Measurements from ENCODE around the gene ESPL1.

ESPL1 gene

DNA sequence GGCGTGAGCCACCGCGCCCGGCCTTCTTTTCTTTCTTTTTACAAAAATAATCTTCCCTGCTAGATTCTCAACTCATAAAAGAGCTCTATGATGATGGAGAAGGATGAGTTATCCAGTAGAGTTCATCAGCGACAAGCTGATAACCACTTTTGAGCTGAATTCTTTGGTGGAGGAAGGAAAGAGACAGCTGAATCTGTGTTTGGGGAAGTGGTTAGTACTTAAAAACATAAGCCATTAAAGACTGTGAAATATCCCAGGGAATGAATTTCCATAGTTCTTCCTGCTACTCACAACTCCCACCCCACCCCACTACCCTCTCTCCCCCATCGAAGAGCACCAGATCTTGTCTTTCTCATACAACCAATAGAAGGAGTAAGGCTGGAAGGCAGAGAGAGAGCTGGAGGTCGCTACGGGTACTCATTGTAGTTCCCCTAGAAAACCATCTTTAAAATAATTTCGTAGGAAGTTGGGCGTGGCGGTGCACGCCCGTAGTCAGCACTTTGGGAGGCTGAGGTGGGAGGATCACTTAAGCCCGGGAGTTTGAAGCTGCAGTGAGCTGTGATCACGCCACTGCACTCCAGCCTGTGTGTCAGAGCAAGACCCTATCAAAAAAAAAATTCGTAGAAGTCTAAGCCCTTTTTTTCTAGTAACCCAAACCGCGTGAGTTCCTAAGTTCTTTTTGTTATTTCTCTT is 647 bp upstream of the ESPL1 start:
- H3K27ac ChIP-seq (ENCODE audit: low read depth, low read length): no peak overlapping the region
- H3K27me3 ChIP-seq (ENCODE audit: control insufficient read depth, insufficient read depth, low read length): no peaks in the 10 kb centered on the region
- H3K4me3 ChIP-seq (ENCODE audit: low read depth, low read length): peak overlapping the region; percentile 96
- H3K4me1 ChIP-seq (ENCODE audit: control insufficient read depth, insufficient read depth, low read length): peaks cover 4% of the 10 kb centered on the region; the same call in 1 of the 2 replicates
- H3K9ac ChIP-seq (ENCODE audit: low read length): no peak overlapping the region
- H3K9me3 ChIP-seq (ENCODE audit: control insufficient read depth, insufficient read depth, low read depth, low read length): no peaks in the 10 kb centered on the region
- H3K36me3 ChIP-seq (ENCODE audit: control insufficient read depth, insufficient read depth, low read length): peaks cover 25% of the 10 kb centered on the region

DNA sequence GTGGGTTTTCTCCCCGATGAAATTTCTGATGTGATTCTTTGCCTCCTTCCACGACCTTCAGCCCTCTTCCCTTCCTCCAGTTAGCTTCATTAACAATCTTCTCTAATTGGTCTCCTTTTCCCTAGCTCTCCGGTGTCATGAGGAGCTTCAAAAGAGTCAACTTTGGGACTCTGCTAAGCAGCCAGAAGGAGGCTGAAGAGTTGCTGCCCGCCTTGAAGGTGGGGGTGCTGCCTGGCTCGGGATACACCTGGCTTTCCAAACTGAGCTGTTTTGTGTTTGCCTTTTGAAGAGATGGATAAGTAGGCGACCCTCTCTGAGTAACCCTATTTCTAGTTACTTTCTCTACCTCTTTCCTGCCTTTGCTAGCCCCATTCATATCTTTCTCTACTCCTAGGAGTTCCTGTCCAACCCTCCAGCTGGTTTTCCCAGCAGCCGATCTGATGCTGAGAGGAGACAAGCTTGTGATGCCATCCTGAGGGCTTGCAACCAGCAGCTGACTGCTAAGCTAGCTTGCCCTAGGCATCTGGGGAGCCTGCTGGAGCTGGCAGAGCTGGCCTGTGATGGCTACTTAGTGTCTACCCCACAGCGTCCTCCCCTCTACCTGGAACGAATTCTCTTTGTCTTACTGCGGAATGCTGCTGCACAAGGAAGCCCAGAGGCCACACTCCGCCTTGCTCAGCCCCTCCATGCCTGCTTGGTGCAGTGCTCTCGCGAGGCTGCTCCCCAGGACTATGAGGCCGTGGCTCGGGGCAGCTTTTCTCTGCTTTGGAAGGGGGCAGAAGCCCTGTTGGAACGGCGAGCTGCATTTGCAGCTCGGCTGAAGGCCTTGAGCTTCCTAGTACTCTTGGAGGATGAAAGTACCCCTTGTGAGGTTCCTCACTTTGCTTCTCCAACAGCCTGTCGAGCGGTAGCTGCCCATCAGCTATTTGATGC is 797 bp downstream of the ESPL1 start:
- Histone ChIP-seq H3K36me3 (ENCODE audit: control insufficient read depth, insufficient read depth, low read length) (peaks cover 30% of the 10 kb centered on the region), H3K4me1 (ENCODE audit: control insufficient read depth, insufficient read depth, low read length) (peaks cover 4% of the 10 kb centered on the region; the same call in 1 of the 2 replicates), H3K4me3 (ENCODE audit: low read depth, low read length) (peak overlapping the region; percentile 96), H3K9ac (ENCODE audit: low read length) (peak overlapping the region; percentile 86), H3K27ac (ENCODE audit: low read depth, low read length) (no peak overlapping the region), H3K27me3 (ENCODE audit: control insufficient read depth, insufficient read depth, low read length) (no peaks in the 10 kb centered on the region), H3K9me3 (ENCODE audit: control insufficient read depth, insufficient read depth, low read depth, low read length) (no peaks in the 10 kb centered on the region)

DNA sequence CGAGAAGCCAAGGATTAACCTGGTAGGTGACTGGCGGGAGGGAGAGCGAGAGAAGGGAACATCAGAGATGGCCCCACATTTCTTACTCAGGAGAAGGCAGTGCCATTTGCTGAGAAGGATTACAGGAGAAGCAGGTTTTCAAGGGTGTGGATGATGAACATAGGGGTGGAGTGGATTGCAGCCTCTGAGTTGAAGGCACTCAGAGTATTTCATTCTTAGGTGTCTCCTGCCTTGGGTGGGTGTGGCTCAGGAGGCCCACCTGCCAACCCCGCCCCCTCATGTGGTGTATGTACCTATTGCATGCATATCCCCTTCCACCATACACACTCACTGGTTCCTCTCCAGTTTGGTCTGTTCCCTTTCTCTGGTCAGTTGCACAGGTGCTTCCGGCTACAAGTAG is 6.3 kb downstream of the ESPL1 start:
- Histone ChIP-seq H3K9me3 (ENCODE audit: control insufficient read depth, insufficient read depth, low read depth, low read length) (no peaks in the 10 kb centered on the region), H3K4me1 (ENCODE audit: control insufficient read depth, insufficient read depth, low read length) (no peaks in the 10 kb centered on the region; the same call in 1 of the 2 replicates), H3K36me3 (ENCODE audit: control insufficient read depth, insufficient read depth, low read length) (peaks cover 79% of the 10 kb centered on the region), H3K9ac (ENCODE audit: low read length) (no peak overlapping the region), H3K27me3 (ENCODE audit: control insufficient read depth, insufficient read depth, low read length) (no peaks in the 10 kb centered on the region), H3K4me3 (ENCODE audit: low read depth, low read length) (no peak overlapping the region), H3K27ac (ENCODE audit: low read depth, low read length) (no peak overlapping the region)

DNA sequence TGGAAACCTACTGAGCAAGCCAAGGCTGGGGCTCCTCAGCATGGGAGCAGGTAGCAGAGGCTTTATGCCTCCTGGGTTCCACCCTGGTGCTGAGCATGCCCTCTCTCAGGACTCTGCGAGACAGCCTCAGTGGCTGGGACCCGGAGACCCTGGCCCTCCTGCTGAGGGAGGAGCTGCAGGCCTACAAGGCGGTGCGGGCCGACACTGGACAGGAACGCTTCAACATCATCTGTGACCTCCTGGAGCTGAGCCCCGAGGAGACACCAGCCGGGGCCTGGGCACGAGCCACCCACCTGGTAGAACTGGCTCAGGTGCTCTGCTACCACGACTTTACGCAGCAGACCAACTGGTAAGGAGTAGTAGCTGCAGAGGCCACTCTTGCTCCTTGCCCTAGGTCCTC is 8.4 kb downstream of the ESPL1 start:
- peaks cover 77% of the 10 kb centered on the region for H3K36me3 ChIP-seq (ENCODE audit: control insufficient read depth, insufficient read depth, low read length)
- no peaks in the 10 kb centered on the region for H3K27me3 ChIP-seq (ENCODE audit: control insufficient read depth, insufficient read depth, low read length)
- H3K4me1 ChIP-seq (ENCODE audit: control insufficient read depth, insufficient read depth, low read length): no peaks in the 10 kb centered on the region
- H3K27ac ChIP-seq (ENCODE audit: low read depth, low read length): no peak overlapping the region
- H3K9me3 ChIP-seq (ENCODE audit: control insufficient read depth, insufficient read depth, low read depth, low read length): no peaks in the 10 kb centered on the region
- H3K9ac ChIP-seq (ENCODE audit: low read length): no peak overlapping the region
- no peak overlapping the region for H3K4me3 ChIP-seq (ENCODE audit: low read depth, low read length)

DNA sequence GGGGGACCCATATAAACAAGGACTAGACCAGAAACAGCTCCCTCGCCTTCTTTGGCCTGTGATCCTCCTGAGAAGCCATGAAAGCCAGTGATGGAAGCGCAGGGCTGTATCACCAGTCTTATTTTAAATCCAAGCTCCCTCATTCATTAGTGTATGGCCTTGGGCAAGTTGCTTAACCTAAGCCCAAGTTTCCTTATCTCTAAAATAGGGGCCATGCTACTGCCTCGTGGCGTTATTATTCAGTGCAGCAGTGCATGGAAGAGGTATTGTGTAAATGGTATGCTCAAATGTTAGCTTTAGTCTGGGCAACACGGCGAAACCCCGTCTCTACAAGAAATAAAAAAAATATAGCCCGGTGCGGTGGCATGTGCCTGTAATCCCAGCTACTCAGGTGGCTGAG is 9.9 kb downstream of the ESPL1 start:
- no peak overlapping the region for H3K4me3 ChIP-seq (ENCODE audit: low read depth, low read length)
- no peaks in the 10 kb centered on the region for H3K27me3 ChIP-seq (ENCODE audit: control insufficient read depth, insufficient read depth, low read length)
- no peak overlapping the region for H3K27ac ChIP-seq (ENCODE audit: low read depth, low read length)
- no peak overlapping the region for H3K9ac ChIP-seq (ENCODE audit: low read length)
- H3K9me3 ChIP-seq (ENCODE audit: control insufficient read depth, insufficient read depth, low read depth, low read length): no peaks in the 10 kb centered on the region
- no peaks in the 10 kb centered on the region for H3K4me1 ChIP-seq (ENCODE audit: control insufficient read depth, insufficient read depth, low read length)
- H3K36me3 ChIP-seq (ENCODE audit: control insufficient read depth, insufficient read depth, low read length): peaks cover 82% of the 10 kb centered on the region

- no peaks in the 10 kb centered on the region for H3K4me1 ChIP-seq (ENCODE audit: control insufficient read depth, insufficient read depth, low read length)
- H3K36me3 ChIP-seq (ENCODE audit: control insufficient read depth, insufficient read depth, low read length): peaks cover 91% of the 10 kb centered on the region
- no peak overlapping the region for H3K9ac ChIP-seq (ENCODE audit: low read length)
- no peak overlapping the region for H3K27ac ChIP-seq (ENCODE audit: low read depth, low read length)
- H3K27me3 ChIP-seq (ENCODE audit: control insufficient read depth, insufficient read depth, low read length): no peaks in the 10 kb centered on the region
- H3K9me3 ChIP-seq (ENCODE audit: control insufficient read depth, insufficient read depth, low read depth, low read length): no peaks in the 10 kb centered on the region
- H3K4me3 ChIP-seq (ENCODE audit: low read depth, low read length): no peak overlapping the region
These were observed 11.3 kb downstream of the ESPL1 start for GRCh38 chr12:53279283-53279869.

DNA sequence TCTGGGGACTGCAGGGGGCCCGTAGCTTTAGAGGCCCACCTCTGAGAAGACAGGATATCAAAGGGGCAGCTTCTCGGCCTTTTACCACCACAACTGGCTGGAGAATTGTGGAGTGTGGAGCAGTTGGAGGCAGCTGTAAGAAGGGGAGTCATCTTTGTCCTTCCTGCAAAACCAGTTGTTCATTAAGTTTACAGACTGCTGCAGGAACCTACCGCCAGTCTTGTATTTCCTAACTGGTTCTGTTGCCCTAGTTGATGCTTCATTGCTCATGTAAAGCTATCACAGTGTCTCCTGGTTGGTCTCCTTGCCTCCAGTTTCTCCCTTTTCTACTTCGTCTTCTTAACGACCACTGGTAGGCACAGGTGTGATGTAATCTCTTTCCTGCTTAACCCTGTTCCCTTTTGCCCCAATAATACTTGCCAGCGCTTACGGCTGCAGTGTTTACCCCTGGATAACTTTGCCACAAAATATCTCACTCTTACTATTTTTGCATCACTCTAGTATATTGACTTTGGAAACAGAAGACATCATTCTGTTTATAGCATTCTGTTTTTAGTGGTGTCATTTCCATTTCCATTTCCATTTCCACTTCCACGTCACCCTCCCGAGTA is 11.9 kb downstream of the ESPL1 start:
- Histone ChIP-seq H3K36me3 (ENCODE audit: control insufficient read depth, insufficient read depth, low read length) (peaks cover 89% of the 10 kb centered on the region), H3K27ac (ENCODE audit: low read depth, low read length) (no peak overlapping the region), H3K9ac (ENCODE audit: low read length) (no peak overlapping the region), H3K9me3 (ENCODE audit: control insufficient read depth, insufficient read depth, low read depth, low read length) (no peaks in the 10 kb centered on the region), H3K27me3 (ENCODE audit: control insufficient read depth, insufficient read depth, low read length) (no peaks in the 10 kb centered on the region), H3K4me1 (ENCODE audit: control insufficient read depth, insufficient read depth, low read length) (no peaks in the 10 kb centered on the region), H3K4me3 (ENCODE audit: low read depth, low read length) (no peak overlapping the region)

- peaks cover 85% of the 10 kb centered on the region for H3K36me3 ChIP-seq (ENCODE audit: control insufficient read depth, insufficient read depth, low read length)
- no peak overlapping the region for H3K27ac ChIP-seq (ENCODE audit: low read depth, low read length)
- H3K9ac ChIP-seq (ENCODE audit: low read length): no peak overlapping the region
- no peaks in the 10 kb centered on the region for H3K4me1 ChIP-seq (ENCODE audit: control insufficient read depth, insufficient read depth, low read length)
- H3K4me3 ChIP-seq (ENCODE audit: low read depth, low read length): no peak overlapping the region
- H3K27me3 ChIP-seq (ENCODE audit: control insufficient read depth, insufficient read depth, low read length): no peaks in the 10 kb centered on the region
- no peaks in the 10 kb centered on the region for H3K9me3 ChIP-seq (ENCODE audit: control insufficient read depth, insufficient read depth, low read depth, low read length)
These were observed 18.3 kb downstream of the ESPL1 start for GRCh38 chr12:53286448-53286847.

GRCh38 chr12:53287741-53288216 is 19.7 kb downstream of the ESPL1 start:
- no peaks in the 10 kb centered on the region for H3K4me1 ChIP-seq (ENCODE audit: control insufficient read depth, insufficient read depth, low read length)
- H3K27me3 ChIP-seq (ENCODE audit: control insufficient read depth, insufficient read depth, low read length): no peaks in the 10 kb centered on the region
- no peak overlapping the region for H3K27ac ChIP-seq (ENCODE audit: low read depth, low read length)
- no peak overlapping the region for H3K9ac ChIP-seq (ENCODE audit: low read length)
- H3K9me3 ChIP-seq (ENCODE audit: control insufficient read depth, insufficient read depth, low read depth, low read length): no peaks in the 10 kb centered on the region
- no peak overlapping the region for H3K4me3 ChIP-seq (ENCODE audit: low read depth, low read length)
- peaks cover 85% of the 10 kb centered on the region for H3K36me3 ChIP-seq (ENCODE audit: control insufficient read depth, insufficient read depth, low read length)

GRCh38 chr12:53288322-53288721 is 20.2 kb downstream of the ESPL1 start:
- H3K36me3 ChIP-seq (ENCODE audit: control insufficient read depth, insufficient read depth, low read length): peaks cover 85% of the 10 kb centered on the region
- no peak overlapping the region for H3K27ac ChIP-seq (ENCODE audit: low read depth, low read length)
- H3K9me3 ChIP-seq (ENCODE audit: control insufficient read depth, insufficient read depth, low read depth, low read length): no peaks in the 10 kb centered on the region
- H3K4me3 ChIP-seq (ENCODE audit: low read depth, low read length): no peak overlapping the region
- no peaks in the 10 kb centered on the region for H3K27me3 ChIP-seq (ENCODE audit: control insufficient read depth, insufficient read depth, low read length)
- no peaks in the 10 kb centered on the region for H3K4me1 ChIP-seq (ENCODE audit: control insufficient read depth, insufficient read depth, low read length)
- H3K9ac ChIP-seq (ENCODE audit: low read length): no peak overlapping the region

Data from HUES6 (cell line).